DOHH2 (cell line): ENCODE results near the gene EPN2.

Experiments
- EZH2phosphoT487 ChIP-seq: fragments of 200-600 bp; sonication (generic); IDR thresholded peaks from 2 replicates; pipeline ENCODE4 v1.6.1; 2017; ENCODE audit warnings: borderline replicate concordance, mild to moderate bottlenecking, antibody characterized with exemption, low read length, moderate library complexity, mixed read lengths
- TF ChIP-seq, protein P1 (sequence below): fragments of 200-600 bp; sonication (generic); IDR thresholded peaks from one replicate; pipeline ENCODE4 v1.5.1; 2014; ENCODE audit warnings: antibody characterized with exemption, mild to moderate bottlenecking, low read depth, low read length; ENCODE audit not compliant: poor library complexity, severe bottlenecking

DNA sequence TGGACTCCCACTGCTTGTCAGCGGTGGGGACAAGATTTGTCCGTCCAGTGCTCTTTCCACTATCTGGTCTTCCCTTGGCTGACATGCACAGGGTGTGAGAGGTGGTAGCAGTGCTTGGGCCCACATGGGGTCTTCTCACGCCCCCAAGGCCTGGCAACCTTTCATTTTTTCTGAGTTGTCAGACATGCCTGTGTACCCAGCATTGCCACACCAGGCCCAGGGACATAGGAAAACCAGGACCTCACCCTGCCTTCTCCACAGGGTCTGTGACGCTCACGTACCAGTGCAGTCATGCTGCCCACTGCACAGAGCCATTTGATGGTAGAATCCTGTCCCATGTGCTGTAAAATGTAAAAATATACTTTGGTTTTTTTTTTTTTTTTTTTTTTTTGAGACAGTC lies 67.6 kb downstream of the EPN2 start:
- TF ChIP-seq, protein P1, sequence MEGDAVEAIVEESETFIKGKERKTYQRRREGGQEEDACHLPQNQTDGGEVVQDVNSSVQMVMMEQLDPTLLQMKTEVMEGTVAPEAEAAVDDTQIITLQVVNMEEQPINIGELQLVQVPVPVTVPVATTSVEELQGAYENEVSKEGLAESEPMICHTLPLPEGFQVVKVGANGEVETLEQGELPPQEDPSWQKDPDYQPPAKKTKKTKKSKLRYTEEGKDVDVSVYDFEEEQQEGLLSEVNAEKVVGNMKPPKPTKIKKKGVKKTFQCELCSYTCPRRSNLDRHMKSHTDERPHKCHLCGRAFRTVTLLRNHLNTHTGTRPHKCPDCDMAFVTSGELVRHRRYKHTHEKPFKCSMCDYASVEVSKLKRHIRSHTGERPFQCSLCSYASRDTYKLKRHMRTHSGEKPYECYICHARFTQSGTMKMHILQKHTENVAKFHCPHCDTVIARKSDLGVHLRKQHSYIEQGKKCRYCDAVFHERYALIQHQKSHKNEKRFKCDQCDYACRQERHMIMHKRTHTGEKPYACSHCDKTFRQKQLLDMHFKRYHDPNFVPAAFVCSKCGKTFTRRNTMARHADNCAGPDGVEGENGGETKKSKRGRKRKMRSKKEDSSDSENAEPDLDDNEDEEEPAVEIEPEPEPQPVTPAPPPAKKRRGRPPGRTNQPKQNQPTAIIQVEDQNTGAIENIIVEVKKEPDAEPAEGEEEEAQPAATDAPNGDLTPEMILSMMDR = no peak
- no peak for TF ChIP-seq EZH2phosphoT487
